GM18907 (cell line): ENCODE results near the gene ZSCAN12.
A peak's percentile ranks its signal among the peaks of the same experiment; 100 is the strongest.

ENCODE experiments used
- ATAC-seq: cut with Tn5 transposase; IDR thresholded peaks from one replicate; pipeline ENCODE4 v1.9.1; 2021; ENCODE audit warnings: mild to moderate bottlenecking, moderate library complexity; ENCODE audit not compliant: unreplicated experiment

Gene ZSCAN12

DNA sequence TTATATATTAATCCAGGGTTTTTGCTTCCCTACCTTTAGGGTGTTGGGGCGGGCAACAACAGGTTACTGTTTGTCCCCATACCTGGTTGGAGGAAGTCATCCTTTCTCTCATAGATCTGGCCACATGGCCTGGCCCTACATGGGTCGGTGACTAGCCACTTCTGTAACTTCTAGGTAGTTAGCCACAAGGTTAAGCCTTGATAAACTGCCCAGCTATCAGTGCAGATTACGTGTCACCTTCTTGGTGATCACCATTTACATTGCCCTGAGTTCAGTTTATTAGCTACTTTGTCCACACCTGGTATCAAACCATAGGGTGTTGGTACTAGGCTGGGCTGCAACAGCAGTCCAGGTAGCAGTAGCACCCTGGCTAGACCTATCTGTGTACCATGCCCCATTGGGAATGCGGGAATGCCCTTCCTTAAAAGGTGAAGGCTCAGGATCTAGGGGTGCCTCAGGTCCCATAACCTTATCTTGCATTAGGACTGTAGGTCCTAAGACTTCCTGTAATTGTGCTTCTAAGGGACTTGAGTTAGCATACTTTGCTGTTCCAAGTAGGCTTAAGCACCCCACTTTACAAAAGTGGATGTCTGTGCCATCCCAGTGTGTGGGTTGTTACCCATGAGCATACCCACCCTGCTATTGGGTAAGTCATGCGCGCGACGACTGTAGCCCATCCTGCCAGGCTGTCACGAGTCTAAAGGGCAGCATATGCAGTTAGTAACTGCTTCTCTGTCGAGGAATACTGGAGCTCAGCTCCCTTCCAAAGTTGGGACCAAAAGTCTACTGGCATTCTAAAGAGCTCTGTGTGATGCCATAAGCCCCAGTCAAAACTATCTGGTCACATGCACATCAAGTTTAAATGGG, 44.6 kb downstream of the ZSCAN12 start:
- ATAC-seq, result no peak

DNA sequence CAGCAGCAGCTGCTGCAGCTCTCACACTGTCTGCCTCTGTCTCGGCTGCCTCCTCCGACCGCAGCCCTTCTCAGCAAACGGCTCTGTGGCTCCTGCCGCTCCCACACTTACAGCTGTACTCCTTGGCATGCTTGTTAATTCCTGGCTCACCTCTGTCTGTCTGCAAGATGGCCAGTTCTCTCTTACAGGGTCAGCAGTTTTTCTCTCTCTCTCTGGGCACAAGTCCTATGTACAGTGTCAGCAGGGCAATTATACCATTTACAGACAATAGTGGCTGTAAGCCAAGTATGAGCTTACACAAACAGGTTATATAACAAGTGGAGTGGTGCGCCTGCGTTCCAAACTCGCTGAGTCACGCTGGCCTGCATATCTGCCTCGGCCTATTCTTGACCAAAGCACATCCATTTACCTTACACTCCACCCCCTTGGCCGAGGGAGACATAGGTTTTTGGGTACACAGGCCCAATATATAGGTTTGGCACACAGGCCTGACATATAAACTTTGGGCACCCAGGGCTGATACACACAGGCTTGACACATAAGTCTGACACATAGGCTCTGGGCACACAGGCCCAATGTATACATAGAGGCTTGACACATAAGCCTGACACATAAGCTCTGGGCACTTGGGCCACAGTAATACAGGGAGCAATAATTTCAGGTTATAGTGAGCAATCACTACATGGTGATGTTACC, 45.4 kb downstream of the ZSCAN12 start:
- no peak for ATAC-seq

DNA sequence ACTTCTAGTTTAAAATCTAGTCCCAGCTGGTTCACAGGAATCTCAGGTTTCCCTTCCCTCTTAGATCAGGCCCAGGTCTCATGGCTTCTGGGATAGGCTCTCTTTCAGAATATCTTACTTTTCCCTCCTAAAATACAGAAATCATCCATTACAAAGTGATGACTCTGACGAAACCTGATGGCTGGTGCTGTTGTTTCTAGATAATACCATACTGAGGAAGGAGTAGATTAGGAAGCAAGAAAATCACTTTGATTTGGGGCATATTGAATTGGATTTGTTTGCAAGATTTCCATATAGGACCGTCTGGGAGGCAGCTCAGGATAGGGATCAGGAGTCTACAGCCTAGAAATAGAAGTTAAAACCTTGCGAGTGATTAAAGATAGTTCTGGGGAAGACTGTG, 46.2 kb downstream of the ZSCAN12 start:
- ATAC-seq, result no peak

DNA sequence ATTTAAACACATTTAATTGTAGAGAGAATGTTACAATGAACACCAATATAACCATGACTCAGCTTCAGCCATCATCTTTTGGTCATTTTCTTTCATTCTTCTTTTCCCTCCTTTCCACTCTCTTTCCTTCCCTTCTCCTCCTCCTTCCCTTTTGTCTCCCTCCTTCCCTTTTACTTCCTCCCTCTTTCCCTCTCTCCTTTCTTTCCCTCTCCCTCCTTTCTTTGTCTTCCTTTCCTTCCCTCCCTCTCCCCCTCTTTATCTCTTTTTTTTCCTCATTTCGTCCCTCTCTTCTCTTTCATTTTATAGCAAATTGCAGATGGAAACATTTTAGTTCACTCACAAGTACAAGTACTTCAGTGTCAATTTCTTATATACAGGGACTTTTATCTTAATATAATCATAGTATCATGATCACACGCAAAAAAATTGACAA, 48.0 kb downstream of the ZSCAN12 start:
- ATAC-seq, result no peak

DNA sequence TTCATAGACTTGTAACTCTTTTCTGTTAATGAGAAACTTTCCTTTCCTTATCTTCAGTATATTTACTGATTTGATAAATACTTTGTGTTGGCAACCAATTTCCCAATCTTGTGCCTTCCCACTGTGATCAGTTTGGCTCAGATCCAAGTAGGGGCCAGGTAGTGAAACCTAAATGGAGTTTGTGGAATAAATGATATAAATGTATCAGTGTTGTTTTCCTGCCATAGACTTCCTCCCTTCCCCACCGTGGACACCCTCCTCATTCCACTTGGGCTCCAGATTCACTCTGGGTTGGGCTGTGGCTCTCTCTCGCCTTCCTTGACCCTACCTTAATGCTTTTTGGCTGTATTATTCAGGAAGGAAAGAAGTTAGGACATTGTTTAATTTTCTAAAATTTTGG, 48.5 kb downstream of the ZSCAN12 start:
- no peak for ATAC-seq

DNA sequence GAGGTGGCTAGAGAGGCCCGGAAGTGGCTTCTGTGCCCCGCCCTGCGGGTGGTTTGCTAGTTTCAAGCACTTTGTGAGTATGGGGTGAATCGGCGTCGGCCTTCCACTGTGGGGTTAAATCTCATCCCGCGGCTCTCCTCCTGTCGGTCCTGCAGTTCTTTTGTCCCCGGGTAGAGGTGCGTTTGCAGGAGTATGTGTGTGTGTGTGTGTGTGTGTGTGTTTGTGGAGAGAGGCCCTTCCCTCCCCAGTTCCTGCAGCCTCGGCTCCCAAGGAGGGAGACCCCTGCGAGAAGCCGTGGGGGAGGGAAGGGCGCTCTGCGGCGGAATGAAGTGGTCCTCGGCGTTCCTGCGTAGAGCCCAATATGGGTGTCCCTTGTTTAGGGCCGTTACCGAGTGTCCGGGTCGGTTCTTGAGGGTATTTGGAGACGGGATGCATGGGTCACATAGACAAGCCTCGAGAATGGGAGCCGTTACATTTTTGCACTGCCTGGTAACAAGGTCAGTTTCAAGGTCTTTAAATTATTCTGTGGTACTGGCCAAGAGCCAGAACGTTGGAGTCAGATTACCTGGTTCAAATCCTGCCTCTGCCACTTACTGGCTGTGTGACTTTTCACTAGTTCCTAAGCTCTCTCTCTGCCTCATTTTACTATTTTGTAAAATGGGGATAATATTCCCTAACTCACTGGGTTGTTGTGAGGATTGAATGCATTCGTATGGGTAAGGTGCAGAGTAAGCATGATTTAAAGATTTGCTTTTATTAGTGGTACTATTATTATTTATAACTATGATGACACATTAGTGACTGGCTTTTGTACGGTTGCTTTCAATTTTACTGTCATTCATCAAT, 49.4 kb downstream of the ZSCAN12 start, which contains the start of gene ZKSCAN3:
Gene ZKSCAN3, plus strand, starts transcription at position 56 of the 846 bp plus-strand sequence. CDS start 9,640 bp downstream, outside the sequence.
- peak; percentile 94 for ATAC-seq

DNA sequence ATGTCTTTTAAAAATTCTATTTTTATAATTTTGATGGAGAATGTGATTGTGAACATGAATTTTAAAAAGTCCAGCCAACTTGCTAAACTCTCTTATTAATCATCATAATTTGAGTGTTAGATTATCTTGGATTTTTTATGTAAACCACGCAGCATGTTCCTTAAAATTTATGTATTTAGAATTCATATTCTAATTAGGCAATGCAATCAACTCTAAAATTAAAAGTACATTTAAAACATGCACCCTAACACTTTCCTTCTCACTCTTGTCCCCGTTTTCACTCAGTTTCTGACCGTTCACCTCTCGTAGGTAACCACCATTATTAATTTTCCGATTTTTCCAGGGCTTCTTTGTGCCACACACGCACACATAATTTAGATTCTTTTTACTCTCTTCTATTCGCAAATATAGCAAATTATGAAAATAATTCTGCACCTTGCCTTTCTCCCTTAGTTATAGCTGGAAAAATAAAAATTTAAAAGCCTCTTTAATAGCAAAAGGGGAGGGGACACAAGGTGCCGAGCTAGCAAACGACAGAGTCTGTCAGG, 50.1 kb downstream of the ZSCAN12 start:
- no peak for ATAC-seq

DNA sequence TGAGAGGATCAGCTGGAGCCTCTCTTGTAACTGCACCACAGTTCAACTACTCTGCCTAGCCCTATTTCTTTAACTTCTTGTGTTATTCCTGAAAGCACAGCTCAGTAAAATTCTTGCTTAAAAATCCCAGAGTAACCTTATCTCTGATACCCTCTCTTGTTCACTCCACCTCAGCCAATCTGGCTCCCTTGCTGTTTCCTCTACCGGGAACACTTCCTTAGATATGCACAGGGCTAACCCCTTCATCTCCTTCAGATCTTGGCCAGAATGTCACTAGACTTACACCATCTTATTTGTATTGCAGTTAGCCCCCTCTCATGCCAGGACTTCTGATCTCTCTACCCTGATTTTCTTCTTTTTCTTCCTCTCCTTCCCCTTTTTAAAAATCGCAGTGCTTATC, 52.4 kb downstream of the ZSCAN12 start:
- no peak for ATAC-seq

DNA sequence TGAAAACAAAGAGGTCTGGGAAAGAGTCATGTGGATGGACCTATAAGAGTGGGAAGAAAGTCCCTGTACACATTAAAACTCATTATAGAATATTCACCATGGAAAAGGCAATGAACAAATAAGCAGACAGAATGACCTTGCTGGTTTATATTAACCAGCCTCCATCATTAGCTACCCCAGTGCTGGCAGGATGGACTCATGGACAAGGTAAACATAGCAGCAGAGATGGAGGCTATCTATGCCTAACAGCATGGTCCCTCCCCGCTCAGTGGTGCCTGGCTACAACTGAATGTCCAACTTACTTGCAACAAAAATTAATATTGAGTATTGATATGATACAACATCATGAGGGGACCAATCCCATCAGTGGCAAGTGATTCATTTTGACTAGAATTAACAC, 54.3 kb downstream of the ZSCAN12 start:
- no peak for ATAC-seq

DNA sequence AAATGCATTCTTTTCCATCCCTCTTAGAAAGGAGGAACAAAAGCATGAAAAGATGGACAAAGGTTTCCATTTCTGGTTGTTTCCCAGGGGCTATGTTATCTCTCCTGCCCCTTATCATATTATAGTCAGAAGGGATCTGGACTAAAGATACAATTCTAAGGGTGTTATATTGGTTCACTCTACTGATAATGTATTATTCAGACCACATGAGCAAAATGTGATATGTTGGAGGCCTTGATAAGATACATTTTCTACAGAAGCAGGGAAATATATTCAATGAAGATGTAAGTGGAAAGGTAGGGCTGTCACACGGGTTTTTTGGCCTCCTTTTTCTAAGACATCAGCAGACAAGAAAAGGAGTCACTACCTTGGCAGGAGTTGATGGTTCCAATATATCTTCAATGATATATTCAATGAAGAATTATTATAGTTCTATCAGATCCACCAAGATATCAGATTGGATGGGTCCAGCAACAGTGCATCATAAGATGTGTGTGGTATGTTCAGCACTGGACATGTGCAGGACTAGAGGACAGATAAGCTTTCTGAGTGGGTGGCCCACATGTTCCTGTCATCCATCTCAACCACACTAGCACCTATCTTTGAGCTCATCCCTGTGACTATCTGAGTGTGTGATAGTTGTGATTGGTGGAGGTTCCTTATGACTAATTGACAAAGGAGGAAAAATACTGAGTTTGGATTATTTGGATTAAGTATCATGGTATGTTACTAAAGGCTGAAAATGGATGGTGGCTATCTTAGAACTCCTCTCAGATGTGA, 55.5 kb downstream of the ZSCAN12 start:
- ATAC-seq, result no peak

DNA sequence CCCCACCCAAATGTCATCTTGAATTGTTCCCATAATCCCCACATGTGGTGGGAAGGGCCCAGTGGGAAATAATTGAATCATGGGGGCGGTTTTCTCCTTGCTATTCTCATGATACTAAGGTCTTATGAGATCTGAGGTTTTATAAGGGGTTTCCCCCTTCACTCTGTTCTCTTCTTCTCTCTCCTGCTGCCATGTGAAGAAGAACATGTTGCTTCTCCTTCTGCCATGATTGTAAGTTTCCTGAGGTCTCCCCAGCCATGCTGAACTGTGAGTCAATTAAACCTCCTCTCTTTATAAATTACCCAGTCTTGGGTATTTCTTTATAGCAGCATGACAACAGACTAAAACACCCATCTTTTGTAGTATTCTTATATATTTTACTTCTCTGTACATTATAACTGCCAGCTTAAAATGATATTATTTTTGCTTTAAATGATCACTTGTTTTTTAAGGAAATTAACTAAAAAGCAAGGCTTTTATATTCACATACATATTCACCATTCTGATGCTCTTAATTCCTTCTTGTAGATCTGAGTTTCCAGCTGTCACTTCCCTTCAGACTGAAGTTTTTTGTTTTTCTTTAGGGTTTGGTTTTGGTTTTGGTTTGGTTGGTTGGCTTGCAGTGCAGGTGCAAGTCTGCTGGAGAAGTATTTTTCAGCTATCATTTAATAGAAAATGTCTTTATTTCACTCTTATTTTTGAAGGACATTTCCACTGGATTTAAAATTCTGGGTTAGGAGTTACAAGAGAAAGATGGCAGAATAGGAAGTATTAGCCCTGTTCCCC, 59.0 kb downstream of the ZSCAN12 start:
- no peak for ATAC-seq

DNA sequence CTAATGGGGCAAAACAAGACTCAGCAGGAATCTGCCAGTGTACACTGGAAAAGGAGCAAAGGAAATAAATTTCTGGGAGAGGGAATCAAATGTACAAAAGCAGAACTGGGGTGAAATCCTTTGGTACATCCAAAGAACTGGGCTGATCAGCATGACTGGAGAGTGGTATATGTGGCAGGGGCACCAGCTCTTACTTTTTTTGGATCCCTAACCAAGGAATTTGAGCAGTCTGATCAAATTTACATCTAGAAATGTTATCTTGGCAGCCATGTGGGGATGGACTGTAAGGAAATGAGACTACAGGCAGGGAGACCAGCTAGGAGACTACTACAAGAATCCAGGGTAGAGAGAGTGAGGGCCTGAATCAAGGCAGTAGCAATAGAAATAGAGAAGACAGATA, 62.4 kb downstream of the ZSCAN12 start:
- ATAC-seq, result no peak

DNA sequence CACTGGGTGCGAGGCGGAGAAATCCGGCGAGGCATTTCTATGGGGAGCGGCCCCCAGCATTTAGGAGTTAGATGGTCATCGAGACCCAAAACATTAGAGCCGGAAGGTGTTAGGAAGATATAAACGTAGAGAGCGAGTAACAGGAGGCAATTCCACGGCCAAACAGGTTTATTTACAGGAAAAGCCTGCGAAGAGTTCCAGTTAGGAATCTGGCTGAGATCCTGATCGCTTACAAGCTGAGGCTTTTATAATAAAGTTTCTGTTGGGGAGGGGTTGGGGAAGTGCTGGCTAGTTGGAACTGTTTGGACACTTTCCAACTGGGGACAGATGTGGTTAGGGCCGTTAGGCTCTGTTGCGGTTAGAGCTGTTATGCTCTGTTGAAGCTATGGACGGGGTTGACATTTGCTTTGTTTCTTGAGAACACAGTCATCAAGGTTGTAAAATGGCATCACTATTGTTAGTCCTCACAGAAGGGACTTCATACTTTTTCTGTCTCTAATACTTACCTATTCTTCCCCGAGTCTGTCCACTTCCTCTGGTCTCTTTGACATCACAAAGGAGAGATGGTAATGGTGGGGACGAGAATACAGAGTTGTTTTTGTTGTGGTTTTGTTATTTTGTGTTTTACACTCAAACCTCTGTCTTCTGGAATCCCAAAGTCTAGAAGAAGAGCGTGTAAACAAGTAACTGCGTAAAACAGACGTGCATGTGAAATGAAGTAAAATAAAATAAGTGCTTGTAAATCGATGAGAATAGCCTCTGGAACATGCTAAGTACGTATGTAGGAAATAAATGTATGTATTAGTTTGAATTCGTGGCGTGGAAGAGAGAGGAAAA, 63.0 kb downstream of the ZSCAN12 start:
- peak; percentile 42 for ATAC-seq

DNA sequence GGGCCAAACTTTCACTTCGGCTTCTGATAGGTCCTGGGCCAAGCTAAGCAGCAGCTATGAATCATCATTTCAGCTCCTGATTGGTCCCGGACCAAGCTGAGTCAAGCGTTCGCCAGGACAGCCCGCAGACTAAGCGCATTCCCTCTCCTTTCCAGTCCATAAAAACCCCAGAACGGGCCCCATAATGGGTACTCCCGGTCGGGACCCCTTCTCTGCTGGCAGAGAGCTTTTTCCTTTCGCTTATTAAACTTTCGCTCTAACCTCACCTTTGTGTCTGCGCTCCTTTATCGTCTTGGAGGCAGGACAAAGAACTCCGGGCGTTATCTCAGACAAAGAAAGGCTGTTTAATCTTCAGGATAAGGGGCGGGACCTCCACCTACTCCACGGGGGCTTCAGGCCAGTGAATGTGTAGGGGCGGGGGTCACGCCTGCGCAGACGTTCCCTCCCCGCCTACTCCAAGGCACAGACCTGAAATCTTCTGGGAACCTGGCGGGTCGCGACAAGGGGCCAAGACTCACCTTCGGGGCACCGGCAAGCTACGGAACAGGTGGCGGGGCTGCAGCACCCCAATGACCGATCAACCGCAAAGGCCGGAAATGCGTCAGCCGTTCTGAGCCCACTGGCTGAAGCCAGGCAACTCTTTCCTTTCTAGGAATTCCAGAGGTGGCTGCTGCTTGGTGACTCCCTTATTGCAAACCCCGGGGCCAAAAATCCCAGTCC, 63.8 kb downstream of the ZSCAN12 start, which contains the start of gene ZSCAN31:
Gene ZSCAN31, minus strand, starts transcription at position 585 of the 720 bp plus-strand sequence. CDS start 6,465 bp downstream, outside the sequence.
- ATAC-seq, result peak; percentile 91

DNA sequence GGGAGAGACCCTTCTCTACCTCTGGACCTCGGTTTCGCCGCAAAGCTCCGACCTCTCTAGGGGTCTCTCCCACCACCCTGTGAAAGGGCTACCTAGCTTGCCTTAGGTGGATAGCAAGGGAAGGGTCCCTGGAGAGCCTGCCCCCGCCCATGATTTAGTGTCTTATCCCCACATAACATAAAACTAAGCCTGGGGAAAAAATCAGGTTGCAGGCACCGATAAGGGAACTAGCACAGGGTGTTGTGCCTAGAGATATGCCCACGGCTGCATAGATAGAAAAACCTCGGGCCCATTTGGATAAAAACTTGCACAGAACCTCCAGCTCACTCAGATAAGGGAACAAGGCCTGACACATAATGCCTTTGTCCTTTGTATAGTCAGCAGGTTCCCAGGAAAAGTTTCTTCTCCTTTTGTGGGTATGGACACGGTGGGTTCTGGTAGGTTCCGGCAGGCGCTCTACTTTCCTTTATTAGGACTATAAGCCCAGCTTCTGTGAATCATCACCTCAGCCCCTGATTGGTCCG, 64.4 kb downstream of the ZSCAN12 start:
- ATAC-seq, result no peak

DNA sequence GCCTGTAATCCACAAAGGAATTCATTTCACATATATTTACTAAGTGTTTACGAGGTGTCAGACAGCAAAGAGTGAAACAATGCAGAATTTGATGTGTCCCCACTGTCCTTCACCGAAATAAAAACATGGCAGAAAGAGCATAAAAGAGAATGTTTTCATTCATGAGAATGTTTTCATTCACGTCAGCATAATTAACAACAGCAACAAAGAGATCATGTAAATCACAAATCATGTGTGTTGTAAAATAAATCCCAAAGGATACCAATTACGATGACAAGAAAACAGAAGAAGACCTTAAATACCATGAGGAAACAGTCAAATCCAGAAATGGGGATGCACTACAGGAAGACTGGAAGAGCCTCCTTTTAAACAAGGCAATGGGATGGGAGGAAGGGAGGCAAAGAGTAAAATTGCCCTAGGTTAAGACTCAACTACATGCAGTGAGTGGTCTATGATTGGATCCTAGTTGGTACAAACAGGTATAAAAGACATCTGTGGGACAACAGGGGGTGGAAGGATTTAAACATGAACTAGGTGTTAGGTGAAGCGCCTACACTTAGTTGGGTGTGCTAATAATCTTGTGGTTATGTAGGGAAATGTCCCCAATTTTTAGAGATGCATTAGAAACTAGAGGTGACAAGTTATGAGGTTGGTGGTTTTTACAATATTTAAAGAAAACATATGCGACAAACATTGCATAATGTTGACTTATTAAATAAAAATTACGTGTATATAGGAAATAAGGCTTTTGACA, 65.1 kb downstream of the ZSCAN12 start:
- no peak for ATAC-seq

DNA sequence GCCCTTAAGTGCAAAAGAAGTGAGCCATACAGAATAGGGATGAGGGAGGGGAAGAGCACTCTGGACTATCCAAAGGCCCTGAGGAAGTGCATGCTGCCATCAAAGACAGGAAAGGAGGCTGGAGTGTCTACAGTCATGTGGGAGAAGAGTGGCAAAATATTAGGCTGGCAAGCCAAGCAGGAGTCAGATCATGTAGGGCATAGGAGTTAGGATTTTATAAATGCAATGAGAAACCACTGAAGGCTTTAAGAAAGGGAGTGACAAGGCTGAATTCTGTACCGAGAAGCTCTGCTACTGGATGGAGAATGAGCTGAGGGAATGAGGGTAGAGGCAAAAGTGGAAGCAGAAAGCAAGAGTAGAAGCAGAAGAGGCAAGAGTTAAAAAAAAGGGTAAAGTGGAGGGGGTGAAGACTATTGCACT, 65.9 kb downstream of the ZSCAN12 start:
- ATAC-seq, result no peak
